ENCODE data around the gene CPNE8.

- TF ChIP-seq CTCF (IDR thresholded peaks at IDR 0.05) (no peak), POLR2A (IDR thresholded peaks at IDR 0.05) (no peak)
These were observed 80.4 kb downstream of the CPNE8 start for GRCh38 chr12:38825006-38825405.

Measured in testis (tissue), 2 donors.